ENCODE data around the gene RNF13. TPM values are rescaled to one million over a fixed set of nuclear protein-coding genes. Genes with fewer than 3 reads are reported as not detected.

Gene RNF13
- total RNA-seq, 2 donors from 2014 or later = 21.3 to 32.7 TPM

DNA sequence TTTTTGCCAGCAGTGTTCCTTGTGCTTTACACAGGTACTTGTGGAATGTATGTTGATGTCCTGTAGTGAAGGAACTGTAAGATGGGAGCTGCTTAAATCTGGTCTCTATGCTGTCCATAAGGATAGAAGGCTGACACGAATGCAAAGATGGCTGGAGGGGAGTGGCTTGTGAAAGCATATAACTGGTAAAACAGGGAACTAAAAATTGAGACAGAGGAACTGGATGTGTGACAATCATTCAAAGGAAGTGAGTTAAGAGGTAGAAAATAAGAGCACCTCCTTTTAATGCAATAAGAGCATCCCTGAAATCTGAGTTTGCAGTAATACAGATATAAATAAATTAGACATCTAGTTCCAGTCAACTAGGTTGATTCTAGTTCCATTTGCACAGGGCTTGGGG is 35.2 kb downstream of the RNF13 start:
- Mint-ChIP-seq H3K36me3 (ENCODE audit: low read depth) (peaks cover 14% of the 10 kb centered on the region), H3K27me3 (ENCODE audit: insufficient read depth) (no peaks in the 10 kb centered on the region)
- 92 to 100% methylated on average over 1 of the region's 1 CpG for WGBS, 2 experiments (ENCODE audit: insufficient coverage in 1 of 2, insufficient read length in 1 of 2)

DNA sequence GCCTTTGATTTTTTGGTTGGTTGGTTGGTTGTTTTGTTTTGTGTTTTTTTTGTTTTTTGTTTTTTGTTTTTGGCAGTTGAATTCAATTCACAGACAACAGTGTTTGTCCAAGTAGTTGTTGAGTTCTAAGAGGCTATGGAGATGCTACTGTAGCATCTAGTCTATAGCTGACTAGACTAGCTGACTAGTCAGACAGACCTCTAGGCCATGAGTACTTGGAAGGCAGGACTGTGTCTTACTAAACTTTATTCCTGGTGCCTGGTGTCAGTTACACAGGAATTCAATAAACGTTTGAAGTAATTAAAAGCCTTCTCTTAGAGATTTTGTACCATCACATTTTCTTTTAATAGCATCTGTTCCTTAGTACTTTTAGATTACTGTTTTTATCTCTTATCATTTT is 35.7 kb downstream of the RNF13 start:
- no peaks in the 10 kb centered on the region for H3K4me1 Mint-ChIP-seq
- H3K9ac ChIP-seq (ENCODE audit: extremely low read depth, low read length, poor library complexity, severe bottlenecking) = no peak overlapping the region
- no peaks in the 10 kb centered on the region for H3K9me3 ChIP-seq (ENCODE audit: control insufficient read depth, low read length)
- TF ChIP-seq, protein P1, sequence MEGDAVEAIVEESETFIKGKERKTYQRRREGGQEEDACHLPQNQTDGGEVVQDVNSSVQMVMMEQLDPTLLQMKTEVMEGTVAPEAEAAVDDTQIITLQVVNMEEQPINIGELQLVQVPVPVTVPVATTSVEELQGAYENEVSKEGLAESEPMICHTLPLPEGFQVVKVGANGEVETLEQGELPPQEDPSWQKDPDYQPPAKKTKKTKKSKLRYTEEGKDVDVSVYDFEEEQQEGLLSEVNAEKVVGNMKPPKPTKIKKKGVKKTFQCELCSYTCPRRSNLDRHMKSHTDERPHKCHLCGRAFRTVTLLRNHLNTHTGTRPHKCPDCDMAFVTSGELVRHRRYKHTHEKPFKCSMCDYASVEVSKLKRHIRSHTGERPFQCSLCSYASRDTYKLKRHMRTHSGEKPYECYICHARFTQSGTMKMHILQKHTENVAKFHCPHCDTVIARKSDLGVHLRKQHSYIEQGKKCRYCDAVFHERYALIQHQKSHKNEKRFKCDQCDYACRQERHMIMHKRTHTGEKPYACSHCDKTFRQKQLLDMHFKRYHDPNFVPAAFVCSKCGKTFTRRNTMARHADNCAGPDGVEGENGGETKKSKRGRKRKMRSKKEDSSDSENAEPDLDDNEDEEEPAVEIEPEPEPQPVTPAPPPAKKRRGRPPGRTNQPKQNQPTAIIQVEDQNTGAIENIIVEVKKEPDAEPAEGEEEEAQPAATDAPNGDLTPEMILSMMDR (conservative IDR thresholded peaks at IDR 0.05) = no peak
- H3K36me3 ChIP-seq (ENCODE audit: control insufficient read depth, insufficient read depth, low read length) = peaks cover 7% of the 10 kb centered on the region
- peaks cover 14% of the 10 kb centered on the region for H3K36me3 Mint-ChIP-seq (ENCODE audit: low read depth)
- no peak for DNase-seq
- H3K27ac ChIP-seq (ENCODE audit: low read depth, low read length) = no peak overlapping the region
- WGBS, 2 experiments (ENCODE audit: insufficient coverage in 1 of 2, insufficient read length in 1 of 2) = 95 to 100% methylated on average over 1 of the region's 1 CpG
- no peak overlapping the region for H3K4me3 ChIP-seq (ENCODE audit: low read length)
- no peaks in the 10 kb centered on the region for H3K9me3 Mint-ChIP-seq
- no peaks in the 10 kb centered on the region for H3K27me3 Mint-ChIP-seq (ENCODE audit: insufficient read depth)
- H3K4me1 ChIP-seq (ENCODE audit: control insufficient read depth, insufficient read depth, low read length) = no peaks in the 10 kb centered on the region
- H3K27me3 ChIP-seq (ENCODE audit: control insufficient read depth, insufficient read depth, low read length, poor library complexity, severe bottlenecking) = no peaks in the 10 kb centered on the region
- H3K4me3 Mint-ChIP-seq = no peak overlapping the region
- no peak overlapping the region for H3K27ac Mint-ChIP-seq

More for the DNA sequence above, 35.2 kb downstream of the RNF13 start:
- no peak for DNase-seq
- no peak overlapping the region for H3K27ac ChIP-seq (ENCODE audit: low read depth, low read length)
- Mint-ChIP-seq H3K4me3 (no peak overlapping the region), H3K4me1 (no peaks in the 10 kb centered on the region), H3K27ac (no peak overlapping the region), H3K9me3 (no peaks in the 10 kb centered on the region)
- H3K36me3 ChIP-seq (ENCODE audit: control insufficient read depth, insufficient read depth, low read length) = peaks cover 7% of the 10 kb centered on the region
- no peak overlapping the region for H3K9ac ChIP-seq (ENCODE audit: extremely low read depth, low read length, poor library complexity, severe bottlenecking)
- no peaks in the 10 kb centered on the region for H3K4me1 ChIP-seq (ENCODE audit: control insufficient read depth, insufficient read depth, low read length)
- no peak overlapping the region for H3K4me3 ChIP-seq (ENCODE audit: low read length)
- TF ChIP-seq, protein P1 (conservative IDR thresholded peaks at IDR 0.05) = no peak
- no peaks in the 10 kb centered on the region for H3K9me3 ChIP-seq (ENCODE audit: control insufficient read depth, low read length)
- no peaks in the 10 kb centered on the region for H3K27me3 ChIP-seq (ENCODE audit: control insufficient read depth, insufficient read depth, low read length, poor library complexity, severe bottlenecking)

DNA sequence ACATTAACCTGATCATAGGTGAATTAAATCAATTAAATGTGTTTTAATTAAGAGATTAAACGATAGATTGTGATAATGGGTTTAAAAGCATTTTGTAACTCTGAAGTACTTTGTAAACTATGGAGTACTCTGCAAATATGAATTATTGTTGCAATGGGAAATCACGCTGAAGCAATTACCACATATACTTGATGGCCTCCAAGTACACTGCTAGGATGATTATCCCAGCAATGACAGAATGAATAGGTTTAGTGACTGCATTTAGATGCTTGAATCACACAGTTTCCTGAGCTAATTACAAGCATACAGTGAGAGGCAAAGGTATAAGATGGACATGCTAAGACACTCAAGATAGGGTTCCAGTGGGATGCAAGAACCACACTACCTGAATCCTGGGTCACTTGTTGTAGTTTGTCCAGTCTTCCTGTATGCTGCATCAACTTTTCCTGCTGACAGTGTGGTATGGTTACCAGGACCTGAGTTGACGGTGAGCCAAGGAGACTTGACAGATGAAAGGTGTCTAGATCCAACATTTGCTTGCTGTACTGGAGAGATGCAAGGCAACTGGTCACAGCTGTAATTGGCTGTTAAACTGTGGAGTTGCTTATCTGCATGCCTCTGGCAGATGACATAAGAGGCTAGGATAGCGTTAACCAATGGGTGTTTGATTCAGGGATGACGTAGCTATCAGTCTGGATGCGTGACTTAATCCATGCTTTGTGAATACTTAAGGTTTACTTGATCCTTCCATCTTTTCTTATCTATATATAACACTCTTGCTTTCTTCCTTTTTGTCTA is 38.0 kb downstream of the RNF13 start:
- TF ChIP-seq, protein P1 (conservative IDR thresholded peaks at IDR 0.05) = no peak
- H3K36me3 Mint-ChIP-seq (ENCODE audit: low read depth) = peaks cover 26% of the 10 kb centered on the region
- H3K4me1 ChIP-seq (ENCODE audit: control insufficient read depth, insufficient read depth, low read length) = no peaks in the 10 kb centered on the region
- no peaks in the 10 kb centered on the region for H3K27me3 Mint-ChIP-seq (ENCODE audit: insufficient read depth)
- H3K36me3 ChIP-seq (ENCODE audit: control insufficient read depth, insufficient read depth, low read length) = peaks cover 9% of the 10 kb centered on the region
- H3K27me3 ChIP-seq (ENCODE audit: control insufficient read depth, insufficient read depth, low read length, poor library complexity, severe bottlenecking) = no peaks in the 10 kb centered on the region
- no peak overlapping the region for H3K27ac ChIP-seq (ENCODE audit: low read depth, low read length)
- no peaks in the 10 kb centered on the region for H3K4me1 Mint-ChIP-seq
- no peaks in the 10 kb centered on the region for H3K9me3 Mint-ChIP-seq
- 92 to 100% methylated on average over 4 to 6 of the region's 6 CpGs for WGBS, 2 experiments (ENCODE audit: insufficient coverage in 1 of 2, insufficient read length in 1 of 2)
- no peaks in the 10 kb centered on the region for H3K9me3 ChIP-seq (ENCODE audit: control insufficient read depth, low read length)
- DNase-seq = no peak
- H3K4me3 ChIP-seq (ENCODE audit: low read length) = no peak overlapping the region
- no peak overlapping the region for H3K9ac ChIP-seq (ENCODE audit: extremely low read depth, low read length, poor library complexity, severe bottlenecking)
- no peak overlapping the region for H3K27ac Mint-ChIP-seq
- no peak overlapping the region for H3K4me3 Mint-ChIP-seq
